CD4-positive, alpha-beta memory T cell (primary cell): ENCODE data around the gene GPRC5B. TPM values are rescaled to one million over a fixed set of nuclear protein-coding genes. Genes with fewer than 3 reads are reported as not detected.
A peak's percentile ranks its signal among the peaks of the same experiment; 100 is the strongest.

ENCODE experiments used
- CTCF ChIA-PET: fragments of 350-600 bp; sonication (Branson Sonifier 250); formaldehyde crosslinking; loops from one replicate; lab custom pipeline; 2021; ENCODE audit warnings: inconsistent platforms; ENCODE audit not compliant: partially characterized antibody; lab: Charles Lee
- POLR2A ChIA-PET: fragments of 350-600 bp; sonication (Branson Sonifier 250); formaldehyde crosslinking; loops from one replicate; lab custom pipeline; 2021; ENCODE audit not compliant: partially characterized antibody; lab: Charles Lee
- DNase-seq, 5 donors: peaks; one replicate each; pipeline versions ENCODE4 v3.0.0 to v3.0.0-alpha.2; 2020 to 2022; ENCODE audit warnings: mixed read lengths in 1 of 5
- H3K27ac ChIP-seq: one replicate; pipeline ENCODE4 v1.7.0; 2013; ENCODE audit warnings: low read depth, low read length
- H3K27me3 ChIP-seq: 2 replicates; pipeline ENCODE4 v1.7.0; 2013; ENCODE audit warnings: mild to moderate bottlenecking, low read length, moderate library complexity; ENCODE audit not compliant: insufficient read depth
- H3K36me3 ChIP-seq: 2 replicates; pipeline ENCODE4 v1.7.0; 2013; ENCODE audit warnings: mild to moderate bottlenecking, low read length, moderate library complexity; ENCODE audit not compliant: insufficient read depth
- H3K4me1 ChIP-seq: 2 replicates; pipeline ENCODE4 v1.7.0; 2013; ENCODE audit warnings: mild to moderate bottlenecking, low read length, moderate library complexity; ENCODE audit not compliant: insufficient read depth
- H3K4me3 ChIP-seq, 2 donors: one replicate each; pipeline ENCODE4 v1.7.0; 2013; ENCODE audit warnings: low read length in 2 of 2, mild to moderate bottlenecking in 1 of 2
- H3K9me3 ChIP-seq, 2 donors: one replicate each; pipeline ENCODE4 v1.7.0; 2013; ENCODE audit warnings: low read length in 2 of 2, control low read depth in 1 of 2; ENCODE audit not compliant: control insufficient read depth in 1 of 2
- H3K27ac Mint-ChIP-seq, 7 donors: one replicate each; pipeline ENCODE4 v1.8.0; 2020 to 2021; ENCODE audit warnings: mixed read lengths in 7 of 7, mild to moderate bottlenecking in 6 of 7, inconsistent platforms in 3 of 7, moderate library complexity in 3 of 7
- H3K27me3 Mint-ChIP-seq, 2 donors: one replicate each; pipeline ENCODE4 v1.8.0; 2020 to 2021; ENCODE audit warnings: mixed read lengths in 2 of 2
- H3K36me3 Mint-ChIP-seq, 2 donors: one replicate each; pipeline ENCODE4 v1.8.0; 2020 to 2021; ENCODE audit warnings: mixed read lengths in 2 of 2, inconsistent platforms in 1 of 2, mild to moderate bottlenecking in 1 of 2
- H3K4me1 Mint-ChIP-seq, 4 donors: one replicate each; pipeline ENCODE4 v1.8.0; 2020 to 2021; ENCODE audit warnings: mixed read lengths in 4 of 4, mild to moderate bottlenecking in 1 of 4
- H3K4me3 Mint-ChIP-seq, 8 donors: one replicate each; pipeline ENCODE4 v1.8.0; 2020 to 2021; ENCODE audit warnings: mixed read lengths in 8 of 8, mild to moderate bottlenecking in 7 of 8, moderate library complexity in 6 of 8, inconsistent platforms in 3 of 8
- H3K9me3 Mint-ChIP-seq, 8 donors: one replicate each; pipeline ENCODE4 v1.8.0; 2020 to 2021; ENCODE audit warnings: mixed read lengths in 8 of 8, mild to moderate bottlenecking in 5 of 8, inconsistent platforms in 3 of 8, moderate library complexity in 1 of 8
- intact Hi-C: fragments of 100-400 bp; cut with micrococcal nuclease; formaldehyde crosslinking; loops from one replicate; pipeline ENCODE4 v1.15.1; 2023
- polyA plus RNA-seq, 2 donors: library from polyadenylated mRNA; unstranded; fragments of 300-500 nt; fragmentation: Illumina TruSeq; gene quantifications; one replicate each; pipeline ENCODE4 v1.2.3, GENCODE V29; 2021
- total RNA-seq, 2 experiments: library from RNA; stranded (reverse); gene quantifications; one replicate each; pipeline ENCODE4 v1.2.3, GENCODE V29; 2021

GPRC5B gene
- total RNA-seq (not detected), polyA plus RNA-seq (1 to 10 TPM; 1.7 to 2.4 TPM)

- H3K4me1 ChIP-seq: peaks cover 24% of the 10 kb centered on the region
- no peak within 1 kb of the TSS for H3K27ac ChIP-seq
- peaks cover 12% of the 10 kb centered on the region for H3K27me3 ChIP-seq
- CTCF ChIA-PET: interaction anchor here (1.2 to 9.6 kb wide), 4 partner anchors 188 to 328 kb away, joined by 7 to 188 read pairs (median 61); partner anchors contain the start of gene VPS35L
- DNase-seq: peak; percentile 43 to 72 (median 56)
- Mint-ChIP-seq H3K4me1 (peaks cover 15 to 30% (median 23%) of the 10 kb centered on the region in 4 donors), H3K27me3 (peaks cover 7 to 32% of the 10 kb centered on the region in 2 donors), H3K4me3 (peak within 1 kb of the TSS; percentile 82 to 94 (median 88)), H3K9me3 (no peaks in the 10 kb centered on the region), H3K36me3 (peaks cover 0 to 2% of the 10 kb centered on the region in 2 donors), H3K27ac (peak within 1 kb of the TSS; percentile 25 to 89 (median 70))
- POLR2A ChIA-PET: interaction anchor here (0.9 to 1.5 kb wide), 4 partner anchors 167 to 329 kb away, joined by 3 to 14 read pairs (median 4); partner anchors contain the start of genes IQCK, KNOP1 and VPS35L
- intact Hi-C loops: loop anchor here (5.0 kb wide), 1 partner anchor 798 kb away; no protein-coding TSS in a partner anchor
- H3K36me3 ChIP-seq: no peaks in the 10 kb centered on the region
- no peaks in the 10 kb centered on the region for H3K9me3 ChIP-seq
- H3K4me3 ChIP-seq: peak within 1 kb of the TSS in 1 of 2 donors; percentile 76
These were observed at the start of gene GPRC5B for GRCh38 chr16:19884611-19885450. Gene GPRC5B, minus strand, starts transcription at chr16:19884848. Its CDS starts 12,003 bp downstream, at chr16:19872845.

- Histone ChIP-seq H3K4me3 (no peak overlapping the region), H3K36me3 (no peaks in the 10 kb centered on the region), H3K27me3 (no peaks in the 10 kb centered on the region), H3K9me3 (no peaks in the 10 kb centered on the region), H3K4me1 (no peaks in the 10 kb centered on the region), H3K27ac (no peak overlapping the region)
- Mint-ChIP-seq H3K4me1 (no peaks in the 10 kb centered on the region), H3K36me3 (no peaks in the 10 kb centered on the region), H3K9me3 (no peaks in the 10 kb centered on the region), H3K27me3 (peaks cover 3 to 11% of the 10 kb centered on the region in 2 donors), H3K4me3 (no peak overlapping the region), H3K27ac (no peak overlapping the region)
- ChIA-PET POLR2A (no interaction called here), CTCF (no interaction called here)
- no peak for DNase-seq
- intact Hi-C loops: no loop called here
These were observed 49.1 kb upstream of the GPRC5B start for GRCh38 chr16:19933740-19934139.

GRCh38 chr16:19929062-19929511, 44.4 kb upstream of the GPRC5B start:
- ChIA-PET POLR2A (no interaction called here), CTCF (interaction anchor here (1.7 kb wide), 1 partner anchor 22 kb away, joined by 4 read pairs; no protein-coding TSS in a partner anchor)
- Histone ChIP-seq H3K36me3 (no peaks in the 10 kb centered on the region), H3K27ac (no peak overlapping the region), H3K4me1 (no peaks in the 10 kb centered on the region), H3K9me3 (no peaks in the 10 kb centered on the region), H3K27me3 (no peaks in the 10 kb centered on the region), H3K4me3 (no peak overlapping the region)
- Mint-ChIP-seq H3K36me3 (no peaks in the 10 kb centered on the region), H3K9me3 (peaks cover 0 to 2% (median 0%) of the 10 kb centered on the region in 8 donors), H3K27me3 (peaks cover 6 to 20% of the 10 kb centered on the region in 2 donors), H3K27ac (peak overlapping the region in 1 of 7 donors; percentile 7), H3K4me3 (no peak overlapping the region), H3K4me1 (no peaks in the 10 kb centered on the region)
- no peak for DNase-seq
- intact Hi-C loops: no loop called here

- DNase-seq: no peak
- intact Hi-C loops: no loop called here
- H3K4me1 Mint-ChIP-seq: no peaks in the 10 kb centered on the region
- no peaks in the 10 kb centered on the region for H3K27me3 ChIP-seq
- H3K9me3 ChIP-seq: no peaks in the 10 kb centered on the region
- ChIA-PET CTCF (interaction anchor here (1.7 kb wide), 1 partner anchor 21 kb away, joined by 4 read pairs; no protein-coding TSS in a partner anchor), POLR2A (no interaction called here)
- peaks cover 0 to 3% (median 0%) of the 10 kb centered on the region in 8 donors for H3K9me3 Mint-ChIP-seq
- no peak overlapping the region for H3K4me3 Mint-ChIP-seq
- peaks cover 4 to 23% of the 10 kb centered on the region in 2 donors for H3K27me3 Mint-ChIP-seq
- H3K27ac Mint-ChIP-seq: no peak overlapping the region
- H3K4me3 ChIP-seq: no peak overlapping the region
- no peak overlapping the region for H3K27ac ChIP-seq
- H3K36me3 Mint-ChIP-seq: no peaks in the 10 kb centered on the region
- H3K4me1 ChIP-seq: no peaks in the 10 kb centered on the region
- no peaks in the 10 kb centered on the region for H3K36me3 ChIP-seq
These were observed 43.8 kb upstream of the GPRC5B start for GRCh38 chr16:19928432-19928831.

GRCh38 chr16:19926449-19927390, 42.1 kb upstream of the GPRC5B start:
- Mint-ChIP-seq H3K4me1 (no peaks in the 10 kb centered on the region), H3K27ac (no peak overlapping the region), H3K27me3 (peaks cover 4 to 23% of the 10 kb centered on the region in 2 donors), H3K36me3 (no peaks in the 10 kb centered on the region), H3K4me3 (no peak overlapping the region), H3K9me3 (peaks cover 0 to 5% (median 0%) of the 10 kb centered on the region in 8 donors)
- no peaks in the 10 kb centered on the region for H3K36me3 ChIP-seq
- H3K4me3 ChIP-seq: no peak overlapping the region
- H3K9me3 ChIP-seq: no peaks in the 10 kb centered on the region
- intact Hi-C loops: no loop called here
- H3K27ac ChIP-seq: no peak overlapping the region
- CTCF ChIA-PET: interaction anchor here (1.6 kb wide), 1 partner anchor 19 kb away, joined by 10 read pairs; no protein-coding TSS in a partner anchor
- DNase-seq: no peak
- no peaks in the 10 kb centered on the region for H3K4me1 ChIP-seq
- no peaks in the 10 kb centered on the region for H3K27me3 ChIP-seq
- POLR2A ChIA-PET: no interaction called here

GRCh38 chr16:19923396-19923795, 38.7 kb upstream of the GPRC5B start:
- peaks cover 0 to 2% (median 0%) of the 10 kb centered on the region in 4 donors for H3K4me1 Mint-ChIP-seq
- Histone ChIP-seq H3K4me1 (no peaks in the 10 kb centered on the region), H3K36me3 (no peaks in the 10 kb centered on the region), H3K9me3 (no peaks in the 10 kb centered on the region), H3K27me3 (no peaks in the 10 kb centered on the region), H3K27ac (no peak overlapping the region), H3K4me3 (no peak overlapping the region)
- H3K36me3 Mint-ChIP-seq: no peaks in the 10 kb centered on the region
- H3K4me3 Mint-ChIP-seq: no peak overlapping the region
- CTCF ChIA-PET: interaction anchor here (2.3 kb wide), 1 partner anchor 16 kb away, joined by 9 read pairs; no protein-coding TSS in a partner anchor
- H3K27ac Mint-ChIP-seq: peak overlapping the region in 1 of 7 donors; percentile 16
- no peak for DNase-seq
- peaks cover 0 to 7% (median 0%) of the 10 kb centered on the region in 8 donors for H3K9me3 Mint-ChIP-seq
- POLR2A ChIA-PET: no interaction called here
- peaks cover 4 to 14% of the 10 kb centered on the region in 2 donors for H3K27me3 Mint-ChIP-seq
- intact Hi-C loops: no loop called here
